OCI-LY1 (cell line): Measurements from ENCODE around the gene SIDT1.

ENCODE experiments used
- H2AFZ ChIP-seq: fragments of 200-600 bp; sonication (generic), shearing (Covaris generic); 2 replicates; pipeline ENCODE4 v1.6.0; 2014; ENCODE audit warnings: antibody characterized with exemption, mild to moderate bottlenecking, low read length
- H3F3A ChIP-seq: fragments of 200-600 bp; sonication (generic), shearing (Covaris generic); 2 replicates; pipeline ENCODE4 v1.6.0; 2014; ENCODE audit warnings: mild to moderate bottlenecking, antibody characterized with exemption, low read length, moderate library complexity; ENCODE audit not compliant: insufficient read depth
- H3K27ac ChIP-seq: fragments of 200-600 bp; sonication (generic); 2 replicates; pipeline ENCODE4 v1.5.1; 2014; ENCODE audit warnings: low read length, mixed run types, mild to moderate bottlenecking, low read depth; ENCODE audit not compliant: poor library complexity, severe bottlenecking
- H3K27me3 ChIP-seq: fragments of 200-600 bp; sonication (generic); 2 replicates; pipeline ENCODE4 v1.6.0; 2014; ENCODE audit warnings: antibody characterized with exemption, mild to moderate bottlenecking, low read length, moderate library complexity; ENCODE audit not compliant: insufficient read depth
- H3K36me3 ChIP-seq: fragments of 200-600 bp; sonication (generic); 2 replicates; pipeline ENCODE4 v1.6.1; 2014; ENCODE audit warnings: mild to moderate bottlenecking, antibody characterized with exemption, low read length, moderate library complexity, mixed read lengths; ENCODE audit not compliant: insufficient read depth
- H3K4me1 ChIP-seq: fragments of 200-600 bp; sonication (generic); 2 replicates; pipeline ENCODE4 v1.5.1; 2014; ENCODE audit warnings: mild to moderate bottlenecking, low read length, moderate library complexity; ENCODE audit not compliant: insufficient read depth, severe bottlenecking
- H3K4me2 ChIP-seq: fragments of 200-600 bp; sonication (generic), shearing (Covaris generic); 2 replicates; pipeline ENCODE4 v1.6.1; 2014; ENCODE audit warnings: low read length
- H3K4me3 ChIP-seq: fragments of 200-600 bp; sonication (generic); 2 replicates; pipeline ENCODE4 v1.5.1; 2014; ENCODE audit warnings: low read length, low read depth, mild to moderate bottlenecking, mixed read lengths; ENCODE audit not compliant: poor library complexity, severe bottlenecking
- H3K79me2 ChIP-seq: fragments of 200-600 bp; shearing (Covaris generic); 2 replicates; pipeline ENCODE4 v1.6.1; 2016; ENCODE audit warnings: mixed run types, low read length, mixed read lengths; ENCODE audit not compliant: insufficient read depth
- H3K9ac ChIP-seq: fragments of 200-600 bp; sonication (generic), shearing (Covaris generic); 2 replicates; pipeline ENCODE4 v1.6.1; 2014; ENCODE audit warnings: mild to moderate bottlenecking, low read length, mixed read lengths
- H3K9me2 ChIP-seq: fragments of 200-600 bp; sonication (generic), shearing (Covaris generic); 2 replicates; pipeline ENCODE4 v1.6.1; 2014; ENCODE audit warnings: low read depth, mild to moderate bottlenecking, low read length, mixed read lengths
- H3K9me3 ChIP-seq: fragments of 200-600 bp; shearing (Covaris generic); 2 replicates; pipeline ENCODE4 v1.6.1; 2014; ENCODE audit warnings: low read length, mixed read lengths
- H4K20me1 ChIP-seq: fragments of 200-600 bp; sonication (generic), shearing (Covaris generic); 2 replicates; pipeline ENCODE4 v1.6.0; 2016; ENCODE audit warnings: mild to moderate bottlenecking, low read length; ENCODE audit not compliant: insufficient read depth
- EZH2 ChIP-seq: fragments of 200-600 bp; sonication (generic), shearing (Covaris generic); IDR thresholded peaks from 2 replicates; pipeline ENCODE4 v1.8.0; 2017; ENCODE audit warnings: borderline replicate concordance, mixed run types, mild to moderate bottlenecking, antibody characterized with exemption, low read length, moderate library complexity, mixed read lengths
- TF ChIP-seq, protein P1 (sequence below): fragments of 200-600 bp; sonication (generic), shearing (Covaris generic); IDR thresholded peaks from 2 replicates; pipeline ENCODE4 v1.5.1; 2017; ENCODE audit warnings: mild to moderate bottlenecking, antibody characterized with exemption, low read length, moderate library complexity, mixed read lengths

SIDT1 gene

DNA sequence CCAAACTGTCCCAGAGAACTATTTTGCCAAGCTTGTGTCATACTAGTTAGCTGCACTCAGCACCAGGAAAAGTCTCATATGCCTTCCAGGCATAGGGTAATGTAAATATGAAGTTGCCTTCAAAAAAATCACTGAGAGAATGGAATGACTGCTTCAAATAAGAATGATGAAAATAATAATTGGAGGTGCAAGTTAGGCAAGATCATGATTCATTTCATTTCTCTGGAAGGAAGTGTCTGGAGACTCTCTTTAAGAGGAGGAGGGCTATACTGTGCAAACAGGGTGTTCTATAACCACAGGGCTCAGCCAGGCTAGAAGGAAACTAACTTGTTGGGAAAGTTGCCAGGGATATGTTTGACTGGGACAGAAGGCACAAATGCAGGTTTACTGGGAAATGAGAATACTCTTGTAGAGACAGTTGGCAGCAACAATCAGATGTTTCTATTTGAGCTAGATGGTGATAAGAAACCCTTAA lies 4.3 kb downstream of the SIDT1 start:
- Histone ChIP-seq H3K4me1 (peaks cover 25% of the 10 kb centered on the region), H3K27me3 (no peaks in the 10 kb centered on the region), H4K20me1 (no peaks in the 10 kb centered on the region), H3K27ac (no peak overlapping the region), H3K9me2 (no peaks in the 10 kb centered on the region), H3K9me3 (no peaks in the 10 kb centered on the region), H3K79me2 (no peaks in the 10 kb centered on the region), H3K36me3 (no peaks in the 10 kb centered on the region), H3K9ac (no peak overlapping the region), H2AFZ (no peak overlapping the region), H3K4me2 (no peak overlapping the region), H3K4me3 (no peak overlapping the region), H3F3A (no peaks in the 10 kb centered on the region)
- TF ChIP-seq, protein P1, sequence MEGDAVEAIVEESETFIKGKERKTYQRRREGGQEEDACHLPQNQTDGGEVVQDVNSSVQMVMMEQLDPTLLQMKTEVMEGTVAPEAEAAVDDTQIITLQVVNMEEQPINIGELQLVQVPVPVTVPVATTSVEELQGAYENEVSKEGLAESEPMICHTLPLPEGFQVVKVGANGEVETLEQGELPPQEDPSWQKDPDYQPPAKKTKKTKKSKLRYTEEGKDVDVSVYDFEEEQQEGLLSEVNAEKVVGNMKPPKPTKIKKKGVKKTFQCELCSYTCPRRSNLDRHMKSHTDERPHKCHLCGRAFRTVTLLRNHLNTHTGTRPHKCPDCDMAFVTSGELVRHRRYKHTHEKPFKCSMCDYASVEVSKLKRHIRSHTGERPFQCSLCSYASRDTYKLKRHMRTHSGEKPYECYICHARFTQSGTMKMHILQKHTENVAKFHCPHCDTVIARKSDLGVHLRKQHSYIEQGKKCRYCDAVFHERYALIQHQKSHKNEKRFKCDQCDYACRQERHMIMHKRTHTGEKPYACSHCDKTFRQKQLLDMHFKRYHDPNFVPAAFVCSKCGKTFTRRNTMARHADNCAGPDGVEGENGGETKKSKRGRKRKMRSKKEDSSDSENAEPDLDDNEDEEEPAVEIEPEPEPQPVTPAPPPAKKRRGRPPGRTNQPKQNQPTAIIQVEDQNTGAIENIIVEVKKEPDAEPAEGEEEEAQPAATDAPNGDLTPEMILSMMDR: no peak

DNA sequence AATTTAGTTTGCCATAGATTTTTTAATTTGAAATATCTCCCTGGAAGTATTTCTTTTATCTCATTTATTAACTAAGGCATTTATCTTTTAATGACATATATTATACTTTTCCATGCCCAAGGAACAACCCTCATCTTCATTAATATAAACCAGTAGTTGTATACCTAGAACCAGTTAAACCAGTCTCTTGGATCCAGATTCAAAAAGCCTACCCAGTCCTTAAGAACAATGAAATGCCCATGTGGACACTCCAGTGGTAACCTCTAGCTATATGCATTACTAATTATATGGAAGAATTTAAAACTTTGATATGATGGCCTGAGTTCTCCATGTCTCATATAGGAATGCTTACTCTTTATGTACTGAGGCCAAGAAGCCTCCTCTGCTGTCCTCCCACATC lies 4.8 kb downstream of the SIDT1 start:
- H3K4me1 ChIP-seq: peaks cover 20% of the 10 kb centered on the region
- no peaks in the 10 kb centered on the region for H3F3A ChIP-seq
- no peaks in the 10 kb centered on the region for H3K36me3 ChIP-seq
- TF ChIP-seq EZH2: no peak
- TF ChIP-seq, protein P1: no peak
- no peaks in the 10 kb centered on the region for H4K20me1 ChIP-seq
- no peaks in the 10 kb centered on the region for H3K79me2 ChIP-seq
- H3K9me3 ChIP-seq: no peaks in the 10 kb centered on the region
- H3K27me3 ChIP-seq: no peaks in the 10 kb centered on the region
- H3K4me3 ChIP-seq: no peak overlapping the region
- no peak overlapping the region for H3K4me2 ChIP-seq
- no peak overlapping the region for H2AFZ ChIP-seq
- H3K9me2 ChIP-seq: no peaks in the 10 kb centered on the region
- H3K27ac ChIP-seq: no peak overlapping the region
- no peak overlapping the region for H3K9ac ChIP-seq

DNA sequence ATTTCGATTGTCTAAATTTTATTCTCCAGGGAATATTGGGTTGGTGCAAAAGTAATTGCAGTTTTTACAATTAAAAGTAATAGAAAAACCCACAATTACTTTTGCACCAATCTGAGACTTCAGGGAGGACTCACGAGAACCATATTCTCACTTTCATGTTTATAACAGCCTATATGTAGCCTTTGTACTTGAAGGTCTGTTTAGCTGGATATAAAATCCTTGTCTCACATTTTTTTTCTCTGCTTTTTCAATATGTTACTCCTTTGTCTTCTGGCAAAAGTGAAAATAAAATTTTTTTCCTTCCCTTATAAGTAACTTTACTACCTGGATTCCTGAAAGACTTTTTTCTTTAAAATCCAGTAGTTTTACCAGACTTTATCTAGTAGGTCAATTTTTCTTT lies 9.2 kb downstream of the SIDT1 start:
- no peak overlapping the region for H3K27ac ChIP-seq
- H3K4me3 ChIP-seq: no peak overlapping the region
- H3K36me3 ChIP-seq: no peaks in the 10 kb centered on the region; the same call in 1 of the 2 replicates
- no peak overlapping the region for H3K4me2 ChIP-seq
- H3K4me1 ChIP-seq: peaks cover 5% of the 10 kb centered on the region
- no peaks in the 10 kb centered on the region for H4K20me1 ChIP-seq
- H3K27me3 ChIP-seq: no peaks in the 10 kb centered on the region
- H3K9ac ChIP-seq: no peak overlapping the region
- H3K79me2 ChIP-seq: no peaks in the 10 kb centered on the region
- no peak overlapping the region for H2AFZ ChIP-seq
- H3K9me2 ChIP-seq: no peaks in the 10 kb centered on the region
- TF ChIP-seq, protein P1: no peak
- TF ChIP-seq EZH2: no peak
- H3K9me3 ChIP-seq: no peaks in the 10 kb centered on the region
- no peaks in the 10 kb centered on the region for H3F3A ChIP-seq
